ENCODE measurements around the gene NPAS3.

- no peak for TF ChIP-seq CTCF (IDR thresholded peaks at IDR 0.05)
- TF ChIP-seq POLR2A (IDR thresholded peaks at IDR 0.05), result no peak
These were observed 404.3 kb downstream of the NPAS3 start for GRCh38 chr14:33343016-33343415.
